ENCODE data around the gene SNCB. TPM values are rescaled to one million over a fixed set of nuclear protein-coding genes. Genes with fewer than 3 reads are reported as not detected.

Gene SNCB
- total RNA-seq, 1 donor from 2014 or later = not detected

DNA sequence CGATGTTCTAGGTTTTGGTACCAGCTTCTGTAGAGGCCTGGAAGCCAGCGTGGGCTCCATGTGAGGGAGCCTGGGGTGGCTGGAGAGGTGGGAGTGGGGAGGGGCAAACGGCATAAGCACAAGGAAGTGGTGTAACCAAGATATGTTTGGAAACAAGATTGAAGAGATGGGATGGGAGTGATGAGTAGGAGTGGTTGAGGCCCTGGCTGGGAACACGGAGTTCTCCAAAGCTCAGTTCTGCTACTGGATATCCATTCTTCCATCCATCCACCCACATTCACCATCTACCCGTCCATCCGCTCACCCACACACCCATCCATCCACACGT lies 29.1 kb upstream of the SNCB start:
- no peak overlapping the region for H3K4me3 Mint-ChIP-seq
- H3K79me2 ChIP-seq (ENCODE audit: low read depth) = no peaks in the 10 kb centered on the region
- H3K36me3 ChIP-seq = no peaks in the 10 kb centered on the region
- H3K27ac ChIP-seq = no peak overlapping the region
- no peak overlapping the region for H3K9ac ChIP-seq
- H3K27ac Mint-ChIP-seq = no peak overlapping the region
- peaks cover 8% of the 10 kb centered on the region for H4K20me1 ChIP-seq (ENCODE audit: low read depth)
- H3K4me1 ChIP-seq = peaks cover 6% of the 10 kb centered on the region
- no peaks in the 10 kb centered on the region for H3K27me3 ChIP-seq
- TF ChIP-seq EZH2 (IDR thresholded peaks at IDR 0.05) (no peak), EZH2phosphoT487 (IDR thresholded peaks at IDR 0.05) (no peak)
- TF ChIP-seq, protein P1, sequence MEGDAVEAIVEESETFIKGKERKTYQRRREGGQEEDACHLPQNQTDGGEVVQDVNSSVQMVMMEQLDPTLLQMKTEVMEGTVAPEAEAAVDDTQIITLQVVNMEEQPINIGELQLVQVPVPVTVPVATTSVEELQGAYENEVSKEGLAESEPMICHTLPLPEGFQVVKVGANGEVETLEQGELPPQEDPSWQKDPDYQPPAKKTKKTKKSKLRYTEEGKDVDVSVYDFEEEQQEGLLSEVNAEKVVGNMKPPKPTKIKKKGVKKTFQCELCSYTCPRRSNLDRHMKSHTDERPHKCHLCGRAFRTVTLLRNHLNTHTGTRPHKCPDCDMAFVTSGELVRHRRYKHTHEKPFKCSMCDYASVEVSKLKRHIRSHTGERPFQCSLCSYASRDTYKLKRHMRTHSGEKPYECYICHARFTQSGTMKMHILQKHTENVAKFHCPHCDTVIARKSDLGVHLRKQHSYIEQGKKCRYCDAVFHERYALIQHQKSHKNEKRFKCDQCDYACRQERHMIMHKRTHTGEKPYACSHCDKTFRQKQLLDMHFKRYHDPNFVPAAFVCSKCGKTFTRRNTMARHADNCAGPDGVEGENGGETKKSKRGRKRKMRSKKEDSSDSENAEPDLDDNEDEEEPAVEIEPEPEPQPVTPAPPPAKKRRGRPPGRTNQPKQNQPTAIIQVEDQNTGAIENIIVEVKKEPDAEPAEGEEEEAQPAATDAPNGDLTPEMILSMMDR (IDR thresholded peaks at IDR 0.05) = no peak
- no peak for DNase-seq (ENCODE audit: low spot score)
- H3K4me1 Mint-ChIP-seq = peaks cover 7% of the 10 kb centered on the region
- H3K9me3 Mint-ChIP-seq = no peaks in the 10 kb centered on the region
- peaks cover 8% of the 10 kb centered on the region for H3K27me3 Mint-ChIP-seq (ENCODE audit: insufficient read depth, low read depth)
- H3K9me3 ChIP-seq (ENCODE audit: low read depth) = no peaks in the 10 kb centered on the region
- no peaks in the 10 kb centered on the region for H3K36me3 Mint-ChIP-seq
- no peak overlapping the region for H2AFZ ChIP-seq (replicated peaks)
- H3F3A ChIP-seq (ENCODE audit: low read depth) = peaks cover 7% of the 10 kb centered on the region
- no peak overlapping the region for H3K4me3 ChIP-seq
- no peak overlapping the region for H3K4me2 ChIP-seq

DNA sequence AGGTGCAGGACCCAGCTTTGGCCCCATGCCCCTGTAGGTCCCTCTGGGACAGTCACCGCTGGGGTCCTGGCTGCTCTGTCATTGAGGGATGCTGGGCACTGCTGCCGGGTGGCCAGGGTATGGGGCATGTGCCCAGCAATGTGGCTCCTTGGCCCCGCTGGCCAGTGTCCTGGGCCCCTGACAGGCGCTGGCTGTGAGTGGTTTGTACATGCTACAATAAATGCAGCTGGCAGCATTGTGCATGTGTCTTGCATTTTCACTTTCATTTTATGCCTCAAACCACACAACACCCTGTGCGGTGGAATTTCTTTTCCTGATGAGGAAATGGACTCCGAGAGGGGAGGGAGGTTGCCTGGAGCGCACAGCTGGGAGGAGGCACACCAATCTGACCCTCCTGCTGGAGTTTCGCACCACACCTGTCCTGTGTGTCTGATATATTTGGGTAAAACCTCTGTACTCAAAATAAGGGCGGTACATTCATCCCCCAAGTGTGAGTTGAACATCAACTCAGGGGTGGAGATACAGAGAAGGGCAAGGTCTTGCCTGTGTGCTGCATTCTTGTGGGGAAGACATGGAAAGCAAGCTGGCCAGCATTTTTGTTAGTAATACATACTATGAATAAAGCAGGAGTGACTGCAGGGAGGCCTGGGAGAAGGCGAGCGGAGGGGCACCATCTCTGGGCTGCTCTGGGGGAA lies 28.6 kb upstream of the SNCB start:
- H3K27me3 Mint-ChIP-seq (ENCODE audit: insufficient read depth, low read depth) = peaks cover 8% of the 10 kb centered on the region
- H3K4me3 Mint-ChIP-seq = no peak overlapping the region
- Histone ChIP-seq H2AFZ (replicated peaks) (no peak overlapping the region), H3K27ac (no peak overlapping the region), H3F3A (ENCODE audit: low read depth) (peaks cover 2% of the 10 kb centered on the region), H3K4me1 (peaks cover 1% of the 10 kb centered on the region), H3K36me3 (no peaks in the 10 kb centered on the region), H3K9me3 (ENCODE audit: low read depth) (no peaks in the 10 kb centered on the region), H3K4me3 (no peak overlapping the region), H3K4me2 (no peak overlapping the region), H3K79me2 (ENCODE audit: low read depth) (no peaks in the 10 kb centered on the region), H3K27me3 (no peaks in the 10 kb centered on the region), H4K20me1 (ENCODE audit: low read depth) (peaks cover 8% of the 10 kb centered on the region), H3K9ac (no peak overlapping the region)
- no peak overlapping the region for H3K27ac Mint-ChIP-seq
- no peak for TF ChIP-seq EZH2 (IDR thresholded peaks at IDR 0.05)
- TF ChIP-seq, protein P1 (IDR thresholded peaks at IDR 0.05) = no peak
- TF ChIP-seq EZH2phosphoT487 (IDR thresholded peaks at IDR 0.05) = no peak
- no peaks in the 10 kb centered on the region for H3K9me3 Mint-ChIP-seq
- peaks cover 2% of the 10 kb centered on the region for H3K4me1 Mint-ChIP-seq
- no peaks in the 10 kb centered on the region for H3K36me3 Mint-ChIP-seq
- no peak for DNase-seq (ENCODE audit: low spot score)

DNA sequence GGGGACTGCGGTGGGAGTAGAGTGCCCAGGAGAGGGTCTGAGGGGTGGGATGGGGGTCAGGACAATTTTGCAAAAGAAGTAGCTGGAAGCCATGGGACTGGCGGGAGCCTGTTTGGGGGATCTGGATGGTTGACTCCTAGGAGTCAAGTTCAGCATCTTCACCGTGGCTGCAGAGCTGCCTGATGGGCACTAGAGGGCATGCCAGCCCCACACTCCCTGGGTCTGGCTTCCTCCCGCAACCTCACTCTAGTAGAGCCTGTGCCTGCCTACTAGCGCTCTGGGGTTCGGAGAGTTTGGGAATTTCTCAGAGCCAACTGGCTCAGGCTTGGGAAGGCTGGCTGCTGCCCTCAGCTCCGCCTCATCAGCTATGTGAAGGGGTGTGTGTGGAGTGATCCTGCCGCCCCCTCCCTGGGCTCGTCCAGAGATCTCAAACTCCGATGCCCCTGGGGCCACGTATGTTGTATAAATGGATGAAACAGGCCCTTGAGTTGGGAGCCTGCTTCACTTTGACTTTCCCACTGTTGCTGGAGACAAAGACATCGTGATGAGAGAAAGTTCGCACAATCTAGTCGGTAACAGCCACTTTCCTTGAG lies 27.8 kb upstream of the SNCB start:
- Mint-ChIP-seq H3K9me3 (no peaks in the 10 kb centered on the region), H3K27me3 (ENCODE audit: insufficient read depth, low read depth) (peaks cover 11% of the 10 kb centered on the region), H3K36me3 (peaks cover 5% of the 10 kb centered on the region), H3K27ac (no peak overlapping the region), H3K4me3 (peak overlapping the region; percentile 43), H3K4me1 (no peaks in the 10 kb centered on the region)
- DNase-seq (ENCODE audit: low spot score) = peak; percentile 80
- Histone ChIP-seq H2AFZ (replicated peaks) (no peak overlapping the region), H4K20me1 (ENCODE audit: low read depth) (peaks cover 8% of the 10 kb centered on the region), H3K9ac (no peak overlapping the region), H3K9me3 (ENCODE audit: low read depth) (no peaks in the 10 kb centered on the region), H3K4me3 (no peak overlapping the region), H3K36me3 (no peaks in the 10 kb centered on the region), H3K4me2 (no peak overlapping the region), H3K79me2 (ENCODE audit: low read depth) (no peaks in the 10 kb centered on the region), H3K27ac (no peak overlapping the region), H3F3A (ENCODE audit: low read depth) (no peaks in the 10 kb centered on the region), H3K4me1 (no peaks in the 10 kb centered on the region), H3K27me3 (no peaks in the 10 kb centered on the region)
- TF ChIP-seq, protein P1 (IDR thresholded peaks at IDR 0.05) = peak; percentile 76
- TF ChIP-seq EZH2phosphoT487 (IDR thresholded peaks at IDR 0.05) = no peak
